Common myeloid progenitor, CD34-positive (primary cell): ENCODE data around the gene NUPR1.

Experiments
- CTCF ChIA-PET: fragments of 350-600 bp; sonication (Branson Sonifier 250); formaldehyde crosslinking; loops from one replicate; lab custom pipeline; 2021; ENCODE audit warnings: antibody characterized with exemption; lab: Charles Lee
- POLR2A ChIA-PET: fragments of 350-600 bp; sonication (Branson Sonifier 250); formaldehyde crosslinking; loops from one replicate; lab custom pipeline; 2021; ENCODE audit warnings: antibody characterized with exemption; lab: Charles Lee
- DNase-seq, 3 donors: peaks; one replicate each; pipeline versions ENCODE4 v3.0.0 to v3.0.0-alpha.2; 2013
- H3K27ac ChIP-seq, 2 experiments: 1 replicate in 1 of 2; 2 replicates in 1 of 2; pipeline ENCODE4 v1.7.0; 2013; ENCODE audit warnings: inconsistent platforms in 2 of 2, low read length in 2 of 2, mild to moderate bottlenecking in 2 of 2, low read depth in 1 of 2, moderate library complexity in 1 of 2; ENCODE audit not compliant: severe bottlenecking in 2 of 2, insufficient read depth in 1 of 2, poor library complexity in 1 of 2
- H3K27me3 ChIP-seq, 5 experiments: replicated peaks in 2 of 5; 1 replicate in 3 of 5; 2 replicates in 2 of 5; pipeline versions ENCODE4 v1.6.1 to v1.7.0; 2013; ENCODE audit warnings: low read length in 4 of 5, mild to moderate bottlenecking in 2 of 5, moderate library complexity in 2 of 5, inconsistent platforms in 1 of 5; ENCODE audit not compliant: insufficient read depth in 5 of 5, control insufficient read depth in 4 of 5
- H3K36me3 ChIP-seq, 4 experiments: 1 replicate in 2 of 4; 2 replicates in 2 of 4; pipeline versions ENCODE4 v1.6.1 to v1.7.0; 2013; ENCODE audit warnings: low read length in 3 of 4, control low read depth in 1 of 4, mild to moderate bottlenecking in 1 of 4; ENCODE audit not compliant: control insufficient read depth in 4 of 4, insufficient read depth in 4 of 4
- H3K4me1 ChIP-seq, 4 experiments: 1 replicate in 3 of 4; 2 replicates in 1 of 4; pipeline versions ENCODE4 v1.6.1 to v1.7.1; 2013; ENCODE audit warnings: low read length in 3 of 4, mild to moderate bottlenecking in 3 of 4, control low read depth in 1 of 4, inconsistent platforms in 1 of 4, moderate library complexity in 1 of 4; ENCODE audit not compliant: control insufficient read depth in 4 of 4, insufficient read depth in 4 of 4; ENCODE audit errors: control extremely low read depth in 1 of 4
- H3K4me3 ChIP-seq, 7 experiments: 1 replicate in 4 of 7; 2 replicates in 3 of 7; pipeline versions ENCODE4 v1.5.1 to v1.7.0; 2013; ENCODE audit warnings: mild to moderate bottlenecking in 7 of 7, low read length in 6 of 7, moderate library complexity in 6 of 7, inconsistent platforms in 2 of 7, low read depth in 2 of 7, control low read depth in 1 of 7; ENCODE audit not compliant: insufficient read depth in 4 of 7, control insufficient read depth in 1 of 7; ENCODE audit errors: extremely low read depth in 1 of 7
- H3K9me3 ChIP-seq, 5 experiments: 1 replicate in 4 of 5; 2 replicates in 1 of 5; pipeline versions ENCODE4 v1.6.1 to v1.7.1; 2013; ENCODE audit warnings: low read length in 4 of 5, mild to moderate bottlenecking in 2 of 5, inconsistent platforms in 1 of 5, low read depth in 1 of 5, moderate library complexity in 1 of 5; ENCODE audit not compliant: control insufficient read depth in 4 of 5, insufficient read depth in 2 of 5; ENCODE audit errors: control extremely low read depth in 1 of 5
- WGBS: methylation state at CpG from one replicate; pipeline ENCODE4 v1.1.5; 2013; ENCODE audit not compliant: insufficient coverage; 5-methylcytosine and 5-hydroxymethylcytosine counted together

NUPR1 gene

GRCh38 chr16:28534542-28535373 is 4.0 kb downstream of the NUPR1 start:
- DNase-seq = peak in 2 of 3 donors; percentile 16 to 24
- no peaks in the 10 kb centered on the region for H3K36me3 ChIP-seq
- no peak overlapping the region for H3K4me3 ChIP-seq
- H3K4me1 ChIP-seq = peaks cover 0 to 2% (median 0%) of the 10 kb centered on the region in 4 experiments
- no peaks in the 10 kb centered on the region for H3K9me3 ChIP-seq
- WGBS = 93% methylated on average over 4 of the region's 5 CpGs
- no peaks in the 10 kb centered on the region for H3K27me3 ChIP-seq
- H3K27ac ChIP-seq = no peak overlapping the region
- POLR2A ChIA-PET = interaction anchor here (0.7 to 0.8 kb wide), 2 partner anchors 34 to 47 kb away, joined by 3 to 4 read pairs; no protein-coding TSS in a partner anchor
- CTCF ChIA-PET = no interaction called here

- H3K27ac ChIP-seq = no peak overlapping the region
- no peaks in the 10 kb centered on the region for H3K27me3 ChIP-seq
- POLR2A ChIA-PET = no interaction called here
- CTCF ChIA-PET = interaction anchor here (1.2 kb wide), 1 partner anchor 10 kb away, joined by 3 read pairs; no protein-coding TSS in a partner anchor
- no peak for DNase-seq
- no peak overlapping the region for H3K4me3 ChIP-seq
- no peaks in the 10 kb centered on the region for H3K36me3 ChIP-seq
- WGBS = 98% methylated on average over 4 of the region's 5 CpGs
- peaks cover 0 to 2% (median 0%) of the 10 kb centered on the region in 4 experiments for H3K4me1 ChIP-seq
- H3K9me3 ChIP-seq = no peaks in the 10 kb centered on the region
Observed at GRCh38 chr16:28532940-28533647, 5.7 kb downstream of the NUPR1 start.

GRCh38 chr16:28531777-28532744 is 6.7 kb downstream of the NUPR1 start:
- Histone ChIP-seq H3K4me3 (no peak overlapping the region), H3K9me3 (no peaks in the 10 kb centered on the region), H3K4me1 (peaks cover 0 to 2% (median 0%) of the 10 kb centered on the region in 4 experiments), H3K27ac (no peak overlapping the region), H3K36me3 (no peaks in the 10 kb centered on the region), H3K27me3 (no peaks in the 10 kb centered on the region)
- ChIA-PET POLR2A (no interaction called here), CTCF (interaction anchor here (0.6 kb wide), 1 partner anchor 12 kb away, joined by 4 read pairs; no protein-coding TSS in a partner anchor)
- 96% methylated on average over 7 of the region's 9 CpGs for WGBS
- no peak for DNase-seq

- ChIA-PET POLR2A (no interaction called here), CTCF (no interaction called here)
- H3K4me3 ChIP-seq = no peak overlapping the region
- H3K27ac ChIP-seq = no peak overlapping the region
- no peaks in the 10 kb centered on the region for H3K4me1 ChIP-seq
- no peaks in the 10 kb centered on the region for H3K36me3 ChIP-seq
- DNase-seq = no peak
- H3K27me3 ChIP-seq = no peaks in the 10 kb centered on the region
- H3K9me3 ChIP-seq = no peaks in the 10 kb centered on the region
Observed at GRCh38 chr16:28529124-28529523, 9.7 kb downstream of the NUPR1 start.

- H3K27me3 ChIP-seq = no peaks in the 10 kb centered on the region
- no peaks in the 10 kb centered on the region for H3K9me3 ChIP-seq
- ChIA-PET CTCF (no interaction called here), POLR2A (no interaction called here)
- H3K36me3 ChIP-seq = no peaks in the 10 kb centered on the region
- no peak for DNase-seq
- no peak overlapping the region for H3K4me3 ChIP-seq
- H3K27ac ChIP-seq = no peak overlapping the region
- WGBS = 100% methylated on average over 4 of the region's 5 CpGs
- H3K4me1 ChIP-seq = no peaks in the 10 kb centered on the region
Observed at GRCh38 chr16:28528463-28528867, 10.3 kb downstream of the NUPR1 start.

- Histone ChIP-seq H3K27ac (no peak overlapping the region), H3K4me3 (no peak overlapping the region), H3K36me3 (no peaks in the 10 kb centered on the region), H3K9me3 (no peaks in the 10 kb centered on the region), H3K27me3 (no peaks in the 10 kb centered on the region), H3K4me1 (no peaks in the 10 kb centered on the region)
- CTCF ChIA-PET = no interaction called here
- POLR2A ChIA-PET = no interaction called here
- 100% methylated on average over 2 of the region's 5 CpGs for WGBS
- DNase-seq = no peak
Observed at GRCh38 chr16:28527985-28528384, 10.8 kb downstream of the NUPR1 start.
